Astrocyte (in vitro differentiated cells and primary cell): ENCODE data around the gene FAM241A. TPM values are rescaled to one million over a fixed set of nuclear protein-coding genes. Genes with fewer than 3 reads are reported as not detected.

ENCODE experiments used
- DNase-seq: peaks from one replicate; pipeline ENCODE4 v3.0.0-alpha.2; 2010; ENCODE audit warnings: low read depth
- FAIRE-seq: peaks from 2 replicates; lab custom pipeline; 2011; peaks lifted over from hg19 to GRCh38; lab: Jason Lieb, UNC
- H2AFZ ChIP-seq: 2 replicates; pipeline ENCODE4 v1.6.0; 2012; ENCODE audit warnings: low read depth, low read length, inconsistent platforms
- H3K27ac ChIP-seq: 2 replicates; pipeline ENCODE4 v1.5.1; 2011; ENCODE audit warnings: low read depth, low read length, inconsistent platforms
- H3K27me3 ChIP-seq: 2 replicates; pipeline ENCODE4 v1.6.0; 2011; ENCODE audit warnings: low read length, inconsistent platforms; ENCODE audit not compliant: insufficient read depth
- H3K36me3 ChIP-seq: 2 replicates; pipeline ENCODE4 v1.5.1; 2011; ENCODE audit warnings: low read length, inconsistent platforms; ENCODE audit not compliant: insufficient read depth
- H3K4me1 ChIP-seq: 2 replicates; pipeline ENCODE4 v1.5.1; 2011; ENCODE audit warnings: low read length, inconsistent platforms; ENCODE audit not compliant: insufficient read depth
- H3K4me2 ChIP-seq: 2 replicates; pipeline ENCODE4 v1.6.0; 2012; ENCODE audit warnings: low read length, inconsistent platforms
- H3K4me3 ChIP-seq: 2 replicates; pipeline ENCODE4 v1.5.1; 2011; ENCODE audit warnings: low read depth, mild to moderate bottlenecking, low read length, inconsistent platforms; ENCODE audit not compliant: insufficient read depth
- H3K79me2 ChIP-seq: 2 replicates; pipeline ENCODE4 v1.6.0; 2012; ENCODE audit warnings: mild to moderate bottlenecking, low read length, inconsistent platforms; ENCODE audit not compliant: insufficient read depth
- H3K9ac ChIP-seq: 2 replicates; pipeline ENCODE4 v1.6.0; 2012; ENCODE audit warnings: mild to moderate bottlenecking, low read length, inconsistent platforms
- H3K9me3 ChIP-seq: 2 replicates; pipeline ENCODE4 v1.5.1; 2012; ENCODE audit warnings: low read depth, mild to moderate bottlenecking, low read length, inconsistent platforms; ENCODE audit not compliant: insufficient read depth
- H4K20me1 ChIP-seq: 2 replicates; pipeline ENCODE4 v1.6.0; 2012; ENCODE audit warnings: low read length, inconsistent platforms; ENCODE audit not compliant: insufficient read depth
- H3K27ac Mint-ChIP-seq: one replicate; pipeline ENCODE4 v1.8.0; 2021; ENCODE audit warnings: mild to moderate bottlenecking, mixed read lengths; ENCODE audit not compliant: unreplicated experiment
- H3K27me3 Mint-ChIP-seq: one replicate; pipeline ENCODE4 v1.8.0; 2021; ENCODE audit warnings: low read depth, mixed read lengths; ENCODE audit not compliant: unreplicated experiment
- H3K36me3 Mint-ChIP-seq: one replicate; pipeline ENCODE4 v1.8.0; 2021; ENCODE audit warnings: low read depth, mixed read lengths; ENCODE audit not compliant: unreplicated experiment
- H3K4me1 Mint-ChIP-seq: one replicate; pipeline ENCODE4 v1.8.0; 2021; ENCODE audit warnings: low read depth, mixed read lengths; ENCODE audit not compliant: unreplicated experiment
- H3K4me3 Mint-ChIP-seq: one replicate; pipeline ENCODE4 v1.8.0; 2021; ENCODE audit warnings: mild to moderate bottlenecking, moderate library complexity, mixed read lengths; ENCODE audit not compliant: unreplicated experiment
- H3K9me3 Mint-ChIP-seq: one replicate; pipeline ENCODE4 v1.8.0; 2021; ENCODE audit warnings: mild to moderate bottlenecking, mixed read lengths; ENCODE audit not compliant: unreplicated experiment
- EZH2 ChIP-seq: IDR thresholded peaks from 2 replicates; pipeline ENCODE4 v1.6.1; 2012; ENCODE audit warnings: mild to moderate bottlenecking, low read length, inconsistent platforms; ENCODE audit not compliant: insufficient read depth
- total RNA-seq: library from RNA; stranded (reverse); gene quantifications from 2 replicates; pipeline ENCODE4 v1.2.1, GENCODE V29; 2021
- TF ChIP-seq, protein P1 (sequence below): IDR thresholded peaks from 2 replicates; pipeline ENCODE4 v1.5.1; 2011; ENCODE audit warnings: low read depth, mild to moderate bottlenecking, inconsistent platforms, low read length, moderate library complexity; ENCODE audit not compliant: insufficient read depth

Gene FAM241A
- total RNA-seq, 1 donor from 2014 or later: 1.7 TPM

DNA sequence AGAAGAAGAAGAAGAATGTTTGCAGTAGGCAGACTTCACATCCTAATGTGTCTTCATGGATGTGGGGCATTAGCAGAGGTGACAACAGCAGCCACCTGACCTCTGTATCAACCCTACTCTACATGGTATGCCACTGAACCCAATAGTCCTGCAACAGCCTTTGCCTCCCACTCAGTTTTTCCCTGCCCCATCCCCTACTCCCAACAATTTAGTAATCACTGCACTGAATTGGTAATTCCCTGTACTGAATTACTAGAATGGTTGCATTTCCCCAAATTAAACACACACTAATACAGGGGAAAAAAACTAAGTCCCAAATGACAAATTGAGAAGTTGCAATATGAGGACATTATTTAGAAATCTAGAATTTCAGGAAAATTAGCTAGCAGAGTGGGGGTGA, 31.4 kb upstream of the FAM241A start:
- no peaks in the 10 kb centered on the region for H3K9me3 Mint-ChIP-seq
- H3K27me3 Mint-ChIP-seq: peaks cover 2% of the 10 kb centered on the region
- H3K9ac ChIP-seq: no peak overlapping the region
- no peaks in the 10 kb centered on the region for H3K9me3 ChIP-seq
- DNase-seq: no peak
- H3K79me2 ChIP-seq: no peaks in the 10 kb centered on the region
- H2AFZ ChIP-seq: no peak overlapping the region
- H3K4me3 ChIP-seq: no peak overlapping the region
- TF ChIP-seq EZH2: no peak
- TF ChIP-seq, protein P1, sequence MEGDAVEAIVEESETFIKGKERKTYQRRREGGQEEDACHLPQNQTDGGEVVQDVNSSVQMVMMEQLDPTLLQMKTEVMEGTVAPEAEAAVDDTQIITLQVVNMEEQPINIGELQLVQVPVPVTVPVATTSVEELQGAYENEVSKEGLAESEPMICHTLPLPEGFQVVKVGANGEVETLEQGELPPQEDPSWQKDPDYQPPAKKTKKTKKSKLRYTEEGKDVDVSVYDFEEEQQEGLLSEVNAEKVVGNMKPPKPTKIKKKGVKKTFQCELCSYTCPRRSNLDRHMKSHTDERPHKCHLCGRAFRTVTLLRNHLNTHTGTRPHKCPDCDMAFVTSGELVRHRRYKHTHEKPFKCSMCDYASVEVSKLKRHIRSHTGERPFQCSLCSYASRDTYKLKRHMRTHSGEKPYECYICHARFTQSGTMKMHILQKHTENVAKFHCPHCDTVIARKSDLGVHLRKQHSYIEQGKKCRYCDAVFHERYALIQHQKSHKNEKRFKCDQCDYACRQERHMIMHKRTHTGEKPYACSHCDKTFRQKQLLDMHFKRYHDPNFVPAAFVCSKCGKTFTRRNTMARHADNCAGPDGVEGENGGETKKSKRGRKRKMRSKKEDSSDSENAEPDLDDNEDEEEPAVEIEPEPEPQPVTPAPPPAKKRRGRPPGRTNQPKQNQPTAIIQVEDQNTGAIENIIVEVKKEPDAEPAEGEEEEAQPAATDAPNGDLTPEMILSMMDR: no peak
- peaks cover 5% of the 10 kb centered on the region for H3K4me1 Mint-ChIP-seq
- no peaks in the 10 kb centered on the region for H3K36me3 Mint-ChIP-seq
- H3K27ac ChIP-seq: no peak overlapping the region
- FAIRE-seq: no peak
- no peak overlapping the region for H3K4me2 ChIP-seq
- H3K27me3 ChIP-seq: no peaks in the 10 kb centered on the region
- H3K27ac Mint-ChIP-seq: no peak overlapping the region
- no peak overlapping the region for H3K4me3 Mint-ChIP-seq
- H3K4me1 ChIP-seq: no peaks in the 10 kb centered on the region
- H3K36me3 ChIP-seq: no peaks in the 10 kb centered on the region
- no peaks in the 10 kb centered on the region for H4K20me1 ChIP-seq

DNA sequence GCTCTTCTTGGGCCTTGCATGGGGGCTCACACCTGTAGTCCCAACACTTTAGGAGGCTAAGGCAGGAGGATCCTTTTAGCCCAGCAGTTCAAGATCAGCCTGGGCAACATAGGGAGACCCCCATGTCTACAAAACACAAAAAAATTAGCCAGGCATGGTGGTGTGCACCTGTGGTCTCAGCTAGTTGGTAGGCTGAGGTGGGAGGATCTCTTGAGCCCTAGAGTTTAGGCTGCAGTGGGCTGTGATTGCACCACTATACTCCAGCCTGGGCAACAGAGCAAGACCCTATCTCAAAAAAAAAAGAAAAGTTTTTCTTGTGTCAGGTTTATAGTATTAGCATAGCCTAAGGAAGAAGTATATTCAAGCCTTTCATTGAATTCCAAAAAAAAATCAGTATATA, 30.8 kb upstream of the FAM241A start:
- H3K27me3 ChIP-seq: no peaks in the 10 kb centered on the region
- no peak overlapping the region for H2AFZ ChIP-seq
- H4K20me1 ChIP-seq: no peaks in the 10 kb centered on the region
- H3K4me1 ChIP-seq: no peaks in the 10 kb centered on the region
- no peak for FAIRE-seq
- H3K79me2 ChIP-seq: no peaks in the 10 kb centered on the region
- no peak overlapping the region for H3K27ac ChIP-seq
- H3K4me3 ChIP-seq: no peak overlapping the region
- no peak for TF ChIP-seq EZH2
- TF ChIP-seq, protein P1: no peak
- peaks cover 2% of the 10 kb centered on the region for H3K27me3 Mint-ChIP-seq
- H3K4me1 Mint-ChIP-seq: peaks cover 2% of the 10 kb centered on the region
- no peak overlapping the region for H3K9ac ChIP-seq
- H3K27ac Mint-ChIP-seq: no peak overlapping the region
- H3K36me3 ChIP-seq: no peaks in the 10 kb centered on the region
- H3K9me3 Mint-ChIP-seq: no peaks in the 10 kb centered on the region
- H3K4me2 ChIP-seq: no peak overlapping the region
- H3K4me3 Mint-ChIP-seq: no peak overlapping the region
- no peak for DNase-seq
- no peaks in the 10 kb centered on the region for H3K9me3 ChIP-seq
- H3K36me3 Mint-ChIP-seq: no peaks in the 10 kb centered on the region

DNA sequence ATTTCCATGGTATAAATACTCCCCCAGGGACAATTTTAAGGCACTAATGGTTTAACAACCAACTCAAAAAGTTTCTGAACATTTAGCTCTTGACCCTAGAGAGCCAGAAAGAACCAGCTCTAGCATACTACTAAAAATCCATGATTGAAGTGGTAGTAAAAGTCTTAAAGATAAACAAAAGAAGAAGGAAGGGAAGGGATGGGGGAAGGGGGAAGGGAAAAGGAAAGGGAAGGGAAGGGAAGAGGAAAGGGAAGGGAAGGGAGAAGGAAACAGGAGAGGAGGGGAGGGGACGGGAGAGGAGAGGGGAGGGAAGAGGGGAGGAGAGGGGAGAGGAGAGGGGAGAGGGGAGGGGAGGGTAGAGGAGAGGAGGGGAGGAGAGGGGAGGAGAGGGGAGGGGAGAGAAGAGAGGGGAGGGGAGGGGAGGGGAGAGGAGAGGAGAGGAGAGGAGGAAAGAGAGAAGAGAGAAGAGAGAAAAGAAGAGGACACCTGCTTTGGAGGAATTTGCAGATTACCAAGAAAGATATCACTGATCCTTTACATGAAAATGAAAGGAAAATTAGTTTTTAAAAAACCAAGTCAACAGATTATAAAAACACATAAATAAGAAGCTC, 26.4 kb upstream of the FAM241A start:
- no peaks in the 10 kb centered on the region for H3K36me3 Mint-ChIP-seq
- no peak overlapping the region for H3K4me2 ChIP-seq
- no peak overlapping the region for H3K27ac ChIP-seq
- FAIRE-seq (no peak), DNase-seq (no peak)
- H4K20me1 ChIP-seq: no peaks in the 10 kb centered on the region
- H3K4me1 Mint-ChIP-seq: no peaks in the 10 kb centered on the region
- H3K4me3 Mint-ChIP-seq: no peak overlapping the region
- TF ChIP-seq, protein P1: no peak
- TF ChIP-seq EZH2: no peak
- no peak overlapping the region for H2AFZ ChIP-seq
- peaks cover 2% of the 10 kb centered on the region for H3K27me3 Mint-ChIP-seq
- H3K27ac Mint-ChIP-seq: no peak overlapping the region
- no peaks in the 10 kb centered on the region for H3K4me1 ChIP-seq
- no peaks in the 10 kb centered on the region for H3K9me3 Mint-ChIP-seq
- H3K36me3 ChIP-seq: no peaks in the 10 kb centered on the region
- H3K27me3 ChIP-seq: no peaks in the 10 kb centered on the region
- no peaks in the 10 kb centered on the region for H3K9me3 ChIP-seq
- H3K4me3 ChIP-seq: no peak overlapping the region
- H3K79me2 ChIP-seq: no peaks in the 10 kb centered on the region
- H3K9ac ChIP-seq: no peak overlapping the region
